Tongue (tissue), 2 donors: ENCODE measurements around the gene FOXL3. TPM values are rescaled to one million over a fixed set of nuclear protein-coding genes. Genes with fewer than 3 reads are reported as not detected.
"Not testable (repeated sequence)": the region's sequence is repeated elsewhere in the genome, so short reads cannot be mapped to it uniquely, and the experiment has no call there.

ENCODE experiments used
- DNase-seq: peaks from one replicate; pipeline ENCODE4 v3.0.0-alpha.2; 2015
- total RNA-seq: library from RNA; depleted of rRNA; stranded (reverse); fragments of >200 nt; gene quantifications from one replicate; pipeline ENCODE4 v1.2.3, GENCODE V29; 2014

Gene FOXL3
- not detected for total RNA-seq

DNA sequence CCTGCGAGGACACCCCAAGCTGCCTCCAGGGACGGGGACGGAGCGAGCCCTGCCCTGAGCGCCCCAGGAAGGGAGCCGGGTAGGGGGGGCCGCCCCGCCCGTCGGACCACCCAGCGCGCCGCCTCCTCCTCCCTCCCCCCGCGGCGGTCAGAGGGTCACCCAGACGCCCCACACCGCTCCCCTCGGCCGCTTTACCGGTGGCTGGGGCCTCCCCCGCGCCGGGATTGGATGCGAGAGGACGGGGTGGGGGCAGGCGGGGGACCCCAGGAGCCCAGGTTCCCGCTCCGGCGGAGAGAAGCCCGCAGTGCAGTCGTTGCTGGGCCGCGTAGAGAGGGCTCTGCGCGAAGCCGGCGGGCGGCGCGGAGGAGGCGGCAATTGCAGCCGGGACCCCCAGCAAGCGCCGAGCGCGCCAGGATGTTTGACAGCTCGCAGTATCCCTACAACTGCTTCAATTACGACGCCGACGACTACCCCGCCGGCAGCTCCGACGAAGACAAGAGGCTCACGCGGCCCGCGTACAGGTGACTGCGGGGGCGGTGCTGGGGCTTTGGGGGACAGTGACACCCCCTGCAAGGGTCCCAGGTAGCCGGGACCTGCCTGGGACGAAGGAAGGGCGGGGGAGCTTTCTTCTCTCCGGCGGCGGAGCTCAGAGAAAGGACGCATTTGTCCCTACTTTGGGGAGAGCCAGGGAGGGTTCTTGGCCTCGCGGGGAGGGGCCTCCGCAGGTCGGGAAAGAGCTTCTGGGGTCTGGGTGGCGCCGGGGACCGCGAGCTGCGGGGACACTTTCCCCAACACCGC lies at the start of gene FOXL3:
TSS of gene FOXL3 (plus strand) at position 415 of the 798 bp plus-strand sequence. CDS start at position 415, 0 bp downstream.
- no peak for DNase-seq

DNA sequence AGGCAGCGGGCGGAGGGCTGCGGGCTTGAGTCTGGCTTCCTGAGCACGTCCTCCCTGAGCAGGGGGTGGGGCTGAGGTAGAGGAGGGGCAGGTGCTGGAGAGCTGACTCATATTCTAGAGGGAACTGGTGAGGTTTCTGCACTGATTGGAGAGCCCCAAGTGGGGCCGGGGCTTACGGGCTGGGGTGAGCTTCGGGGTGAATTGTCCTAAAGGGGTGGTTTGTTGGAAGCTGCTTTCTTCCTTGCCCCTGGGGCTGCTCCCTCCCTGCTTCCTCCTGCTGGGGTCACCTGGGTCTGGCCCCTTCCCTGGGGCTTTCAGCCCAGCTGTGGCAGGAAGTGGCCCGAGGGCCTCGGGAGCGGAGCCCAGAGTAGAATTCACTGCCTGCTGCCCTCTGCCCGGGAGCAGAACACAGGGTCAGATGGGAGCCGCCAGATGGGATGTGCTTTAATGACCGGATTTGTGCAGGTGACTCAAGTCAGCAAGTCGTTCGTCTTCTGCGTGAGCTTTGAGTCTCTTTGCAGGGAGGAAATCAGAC lies 49.0 kb upstream of the FOXL3 start:
- DNase-seq, result no peak

DNA sequence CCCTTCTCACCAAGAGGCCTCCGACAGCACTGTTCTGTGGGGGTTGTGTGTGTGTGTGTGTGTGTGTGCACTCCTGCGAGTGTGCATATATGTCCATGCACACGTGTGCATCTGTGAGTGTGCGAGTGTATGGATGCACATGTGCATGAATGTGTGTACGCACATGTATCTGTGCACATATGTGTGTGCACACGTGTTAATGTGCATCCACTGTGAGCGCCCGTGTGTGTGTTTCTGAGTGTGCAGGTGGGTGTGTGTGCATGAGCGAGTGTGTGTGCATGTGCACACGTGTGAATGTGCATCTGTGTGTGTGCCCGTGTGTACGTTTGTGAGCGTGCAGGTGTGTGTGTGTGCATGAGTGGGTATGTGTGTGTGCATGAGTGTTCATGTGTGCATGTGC lies 48.5 kb upstream of the FOXL3 start:
- no peak for DNase-seq

DNA sequence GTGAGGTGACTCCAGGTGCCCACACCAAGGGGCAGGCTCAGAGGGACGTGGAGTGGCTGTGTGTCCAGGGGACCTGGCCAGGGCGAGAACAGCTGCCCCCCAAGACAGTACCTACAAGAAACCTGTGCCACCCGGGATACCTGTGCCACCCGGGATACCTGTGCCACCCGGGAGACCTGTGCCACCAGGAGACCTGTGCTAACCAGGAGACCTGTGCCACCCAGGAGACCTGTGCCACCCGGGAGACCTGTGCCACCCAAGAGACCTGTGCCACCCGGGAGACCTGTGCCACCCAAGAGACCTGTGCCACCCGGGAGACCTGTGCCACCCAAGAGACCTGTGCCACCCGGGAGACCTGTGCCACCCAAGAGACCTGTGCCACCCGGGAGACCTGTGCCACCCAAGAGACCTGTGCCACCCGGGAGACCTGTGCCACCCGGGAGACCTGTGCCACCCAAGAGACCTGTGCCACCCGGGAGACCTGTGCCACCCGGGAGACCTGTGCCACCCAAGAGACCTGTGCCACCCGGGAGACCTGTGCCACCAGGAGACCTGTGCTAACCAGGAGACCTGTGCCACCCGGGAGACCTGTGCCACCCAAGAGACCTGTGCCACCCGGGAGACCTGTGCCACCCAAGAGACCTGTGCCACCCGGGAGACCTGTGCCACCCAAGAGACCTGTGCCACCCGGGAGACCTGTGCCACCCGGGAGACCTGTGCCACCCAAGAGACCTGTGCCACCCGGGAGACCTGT lies 47.0 kb upstream of the FOXL3 start:
- not testable (repeated sequence) for DNase-seq

DNA sequence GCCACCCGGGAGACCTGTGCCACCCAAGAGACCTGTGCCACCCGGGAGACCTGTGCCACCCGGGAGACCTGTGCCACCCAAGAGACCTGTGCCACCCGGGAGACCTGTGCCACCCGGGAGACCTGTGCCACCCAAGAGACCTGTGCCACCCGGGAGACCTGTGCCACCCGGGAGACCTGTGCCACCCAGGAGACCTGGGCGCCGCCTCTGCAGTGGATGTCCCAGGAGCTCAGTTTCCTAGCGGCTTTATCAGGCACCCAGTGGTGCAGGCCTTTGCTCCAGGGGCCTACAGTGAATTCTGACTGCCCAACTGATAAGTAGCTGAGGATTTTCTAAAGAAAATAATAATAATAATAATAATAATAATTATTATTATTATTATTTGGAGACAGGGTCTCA lies 46.4 kb upstream of the FOXL3 start:
- DNase-seq, result not testable (repeated sequence)

DNA sequence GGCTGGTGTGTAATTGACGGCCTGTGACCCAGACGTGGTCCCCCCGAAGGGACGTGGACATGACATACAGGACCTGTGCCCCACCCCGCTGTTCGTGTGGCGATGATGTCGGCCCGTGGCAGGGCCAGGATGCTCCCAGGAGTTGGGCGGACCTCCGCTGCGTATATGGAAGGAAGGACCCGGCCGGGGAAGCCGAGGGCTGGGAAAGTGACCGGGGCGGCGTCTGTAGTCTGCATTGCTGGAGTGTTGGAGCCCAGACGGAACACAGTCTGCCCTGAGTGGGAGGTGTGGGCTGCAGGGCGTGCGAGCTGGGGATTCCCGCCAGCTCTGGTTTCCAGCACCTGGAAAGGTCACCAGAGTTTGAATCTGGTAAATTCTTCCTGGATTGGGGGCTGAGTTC lies 45.0 kb upstream of the FOXL3 start:
- no peak for DNase-seq

DNA sequence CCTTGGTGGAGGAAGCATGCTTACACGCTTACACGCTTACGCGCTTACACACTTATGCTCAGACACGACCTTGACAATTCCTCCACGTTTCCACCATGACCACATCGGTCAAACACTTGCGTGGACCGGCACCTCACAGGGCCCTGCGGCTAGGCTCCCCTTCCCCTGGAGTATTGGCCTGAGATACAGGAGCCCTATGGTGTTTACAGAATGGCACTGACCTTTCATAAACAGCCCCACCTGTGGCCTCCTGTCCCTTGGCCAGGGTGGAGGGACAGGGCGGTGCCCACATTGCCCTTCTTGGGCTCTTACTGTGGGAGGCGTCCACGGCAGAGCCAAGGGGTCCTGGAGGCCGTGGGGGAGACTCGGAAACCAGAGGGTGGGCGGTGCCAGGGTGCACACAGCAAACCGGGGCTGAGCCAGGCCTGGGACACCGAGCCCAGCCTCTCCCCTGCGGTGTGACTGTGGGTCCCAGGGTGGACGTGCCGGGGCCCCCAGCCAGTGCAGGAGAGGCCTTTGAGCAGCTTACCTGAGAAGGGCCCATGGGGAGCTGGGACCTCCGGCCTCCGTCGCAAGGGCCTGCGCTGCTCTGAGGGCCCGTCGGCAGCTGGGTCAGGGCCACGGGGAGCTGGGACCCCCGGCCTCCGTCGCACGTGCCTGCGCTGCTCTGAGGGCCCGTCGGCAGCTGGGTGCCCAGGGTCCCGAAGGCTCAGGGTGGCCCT lies 44.2 kb upstream of the FOXL3 start:
- no peak for DNase-seq

DNA sequence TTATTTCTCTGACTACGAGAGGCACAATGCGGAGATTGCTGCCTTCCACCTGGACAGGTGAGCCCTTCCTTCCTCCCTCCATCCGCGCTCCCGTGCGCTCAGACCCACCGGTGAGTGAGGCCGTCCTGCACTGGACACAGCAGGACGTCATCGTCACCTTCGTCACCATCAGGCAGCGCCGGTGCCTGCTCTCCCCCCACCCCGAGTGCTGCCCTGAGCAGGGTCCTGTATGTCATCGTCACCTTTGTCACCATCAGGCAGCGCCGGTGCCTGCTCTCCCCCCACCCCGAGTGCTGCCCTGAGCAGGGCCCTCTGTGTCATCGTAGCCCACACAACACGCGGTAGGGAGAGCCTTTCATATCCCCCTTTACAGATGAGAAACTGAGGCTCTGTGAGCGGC lies 43.5 kb upstream of the FOXL3 start:
- no peak for DNase-seq

DNA sequence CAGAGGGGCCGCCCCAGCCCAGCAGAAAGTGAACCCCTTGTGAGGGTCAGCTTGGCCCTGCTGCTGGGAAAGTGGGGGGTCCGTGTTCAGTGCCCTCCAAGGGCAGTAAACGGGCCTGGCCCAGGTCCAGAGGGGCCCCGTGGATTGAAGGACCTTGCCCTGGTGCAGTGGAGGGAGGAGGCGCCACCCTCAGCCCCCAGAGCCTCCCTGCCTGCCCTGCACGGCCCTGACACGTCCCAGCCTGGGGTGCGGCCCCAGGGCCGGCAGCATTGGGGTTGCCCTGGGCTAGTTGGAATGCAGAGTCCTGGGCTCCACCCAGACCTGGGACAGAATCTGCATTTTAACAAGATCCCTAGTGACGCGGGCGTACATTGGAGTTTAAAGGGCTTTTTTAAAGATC lies 42.8 kb upstream of the FOXL3 start:
- no peak for DNase-seq

DNA sequence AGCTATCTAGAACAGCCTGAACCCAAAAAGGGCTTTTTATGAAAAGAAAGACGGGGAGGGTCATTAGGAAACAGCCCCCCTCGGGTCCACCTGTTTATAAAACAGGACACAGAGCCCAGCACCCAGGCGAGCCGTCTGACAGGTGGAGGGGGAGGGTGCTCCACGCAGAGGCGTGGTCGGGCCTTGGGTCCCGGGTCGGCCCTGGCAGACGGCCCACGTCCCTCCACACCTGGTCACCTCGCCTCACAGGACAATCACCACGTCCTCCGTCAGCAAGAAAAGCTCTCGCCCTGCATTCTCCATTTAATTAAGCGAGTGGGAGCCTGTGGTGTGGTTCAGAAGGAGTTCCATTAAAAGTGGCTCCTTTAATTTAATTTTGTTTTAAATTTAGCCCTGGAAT lies 42.3 kb upstream of the FOXL3 start:
- DNase-seq, result no peak

DNA sequence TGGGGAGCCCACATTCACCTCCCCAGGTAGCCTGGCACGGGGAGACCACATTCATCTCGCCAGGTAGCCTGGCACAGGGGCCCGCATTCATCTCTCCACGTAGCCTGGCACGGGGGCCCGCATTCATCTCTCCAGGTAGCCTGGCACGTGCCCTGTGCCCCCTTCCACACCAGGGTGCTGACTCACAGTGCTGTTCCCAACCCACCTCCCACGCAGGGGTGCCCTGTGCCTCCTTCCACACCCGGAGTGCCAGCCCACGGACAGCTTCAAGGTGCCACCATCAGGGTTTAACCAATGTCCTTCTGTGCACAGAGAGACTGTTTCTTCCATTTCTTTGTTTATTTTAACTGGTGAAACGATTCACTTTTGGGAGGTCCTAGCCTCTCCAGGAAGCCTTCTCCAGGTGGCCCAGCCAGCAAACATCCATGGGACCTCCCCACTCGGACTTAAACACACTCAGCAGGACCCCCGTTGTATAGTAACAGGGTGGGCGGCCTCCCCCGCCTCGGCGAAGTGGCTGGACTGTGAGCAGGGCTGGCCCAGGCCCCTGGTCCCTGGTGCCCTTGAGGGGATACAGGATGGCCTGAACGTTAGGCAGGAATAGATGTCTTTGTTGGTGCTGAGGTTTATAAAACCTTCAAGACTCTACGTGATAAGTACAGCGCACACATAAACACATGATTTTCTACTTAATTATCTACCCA lies 41.1 kb upstream of the FOXL3 start:
- no peak for DNase-seq

DNA sequence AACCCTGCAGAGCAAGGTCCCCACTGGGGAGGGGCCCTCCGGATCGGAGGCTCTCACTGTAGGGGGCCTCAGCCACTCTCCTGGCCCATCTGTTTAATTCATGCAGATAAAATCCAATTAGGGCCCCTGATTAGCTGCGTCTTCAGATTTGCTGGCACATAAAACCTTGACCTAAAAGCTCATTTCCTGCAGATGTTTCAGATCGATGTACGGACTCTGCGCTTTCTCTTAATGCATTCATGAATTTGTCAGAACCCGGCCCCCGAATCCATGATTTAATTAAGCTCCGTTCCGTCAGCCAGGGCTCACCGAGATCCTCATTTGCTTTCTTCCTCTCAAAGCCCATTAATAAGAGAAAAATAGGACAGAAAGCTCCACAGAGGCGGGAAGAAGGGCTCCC lies 40.0 kb upstream of the FOXL3 start:
- peak; percentile 18 for DNase-seq

DNA sequence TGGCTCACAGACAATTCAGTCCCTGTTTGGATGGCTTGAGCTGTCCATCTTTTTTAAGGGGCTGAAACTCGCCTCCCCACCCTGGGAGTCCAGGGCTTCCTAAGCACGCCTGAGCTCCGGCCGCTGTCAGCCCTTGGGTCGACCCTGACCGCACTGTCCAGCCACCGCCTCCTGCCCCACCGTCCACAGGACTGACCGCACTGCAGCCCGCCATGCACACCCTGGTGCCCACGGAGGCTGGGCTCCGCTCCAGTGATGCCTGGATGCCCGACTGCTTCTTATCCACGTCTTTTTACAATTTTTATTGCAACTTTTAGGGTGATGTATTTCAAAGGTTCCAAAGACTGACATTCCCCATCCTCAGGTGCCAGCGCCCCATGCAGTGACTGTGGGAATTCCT lies 39.4 kb upstream of the FOXL3 start:
- DNase-seq, result no peak

DNA sequence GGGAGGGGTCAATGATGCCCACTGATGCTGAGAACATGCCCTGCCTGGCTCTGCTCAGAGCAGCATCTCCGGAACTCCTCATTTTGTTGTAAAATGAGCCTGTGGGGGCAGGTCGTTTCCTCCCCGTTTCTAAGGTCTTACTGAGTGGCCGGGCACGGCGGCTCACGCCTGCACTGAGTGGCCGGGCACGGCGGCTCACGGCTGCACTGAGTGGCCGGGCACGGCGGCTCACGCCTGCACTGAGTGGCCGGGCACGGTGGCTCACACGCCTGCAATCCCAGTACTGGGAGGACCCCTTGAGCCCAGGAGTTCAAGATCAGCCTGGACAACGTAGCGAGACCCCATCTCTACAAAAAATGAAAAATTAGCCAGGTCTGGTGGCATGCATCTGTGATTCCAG lies 39.0 kb upstream of the FOXL3 start:
- DNase-seq, result no peak

DNA sequence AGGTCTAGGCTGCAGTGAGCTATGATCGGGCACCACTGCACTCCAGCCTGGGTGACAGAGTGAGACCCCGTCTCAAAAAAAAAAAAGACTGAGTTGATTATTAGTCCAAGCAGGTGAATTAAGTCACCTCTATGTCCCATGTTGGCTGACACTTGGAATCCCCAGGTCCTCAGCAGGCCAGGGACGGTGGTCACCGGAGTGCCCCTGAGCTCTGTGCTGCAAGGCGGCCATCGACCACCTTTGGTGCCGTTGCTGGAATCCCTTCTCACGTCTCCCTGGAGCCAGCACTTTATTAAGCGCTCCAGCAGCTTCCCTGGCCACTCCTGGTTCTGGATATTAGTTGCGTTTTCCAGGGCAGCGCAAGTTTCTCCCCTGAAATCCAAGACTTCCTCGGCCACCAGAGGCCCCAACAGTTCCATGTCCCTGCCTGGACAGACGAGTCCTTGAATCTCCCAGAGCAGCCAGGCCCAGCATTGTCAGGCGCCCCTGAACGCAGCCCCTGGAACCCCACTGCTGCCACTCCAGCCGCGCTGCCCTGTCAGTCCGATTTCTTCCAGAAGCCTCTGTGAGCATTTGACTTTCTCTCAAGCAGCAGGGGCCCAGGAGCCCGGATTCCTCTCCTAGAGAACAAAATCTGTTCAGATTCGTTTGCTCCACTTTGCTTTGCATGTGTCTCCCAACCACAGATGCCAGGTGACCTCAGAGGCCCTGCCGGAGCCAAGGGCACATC lies 38.4 kb upstream of the FOXL3 start:
- no peak for DNase-seq

DNA sequence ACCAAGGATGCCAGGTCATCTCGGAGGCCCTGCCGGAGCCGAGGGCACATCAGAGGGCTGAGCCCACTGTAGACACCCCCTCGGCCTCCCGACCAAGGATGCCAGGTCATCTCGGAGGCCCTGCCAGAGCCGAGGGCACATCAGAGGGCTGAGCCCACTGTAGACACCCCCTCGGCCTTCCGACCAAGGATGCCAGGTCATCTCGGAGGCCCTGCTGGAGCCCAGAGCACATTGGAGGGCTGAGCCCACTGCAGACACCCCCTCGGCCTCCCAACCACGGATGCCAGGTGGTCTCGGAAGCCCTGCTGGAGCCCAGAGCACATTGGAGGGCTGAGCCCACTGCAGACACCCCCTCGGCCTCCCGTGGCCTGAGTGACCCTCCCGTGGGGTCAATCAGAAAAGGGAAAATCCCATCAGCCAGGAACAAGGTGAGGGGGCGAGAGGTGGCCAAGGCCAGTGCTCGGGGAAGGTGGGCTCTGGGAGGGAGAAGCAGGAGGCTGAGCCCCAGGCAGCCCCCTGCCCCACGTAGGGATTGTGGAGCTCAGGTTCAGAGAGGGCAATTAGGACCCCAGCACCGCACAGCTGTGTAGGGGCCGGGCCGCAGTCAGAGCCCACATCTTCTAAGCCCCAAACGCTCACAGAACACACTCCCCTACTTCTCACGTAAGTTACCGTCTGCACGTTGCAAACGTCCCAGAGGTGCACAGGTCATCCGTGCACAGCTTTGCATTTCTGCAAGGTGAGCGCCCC lies 37.6 kb upstream of the FOXL3 start:
- DNase-seq, result no peak

DNA sequence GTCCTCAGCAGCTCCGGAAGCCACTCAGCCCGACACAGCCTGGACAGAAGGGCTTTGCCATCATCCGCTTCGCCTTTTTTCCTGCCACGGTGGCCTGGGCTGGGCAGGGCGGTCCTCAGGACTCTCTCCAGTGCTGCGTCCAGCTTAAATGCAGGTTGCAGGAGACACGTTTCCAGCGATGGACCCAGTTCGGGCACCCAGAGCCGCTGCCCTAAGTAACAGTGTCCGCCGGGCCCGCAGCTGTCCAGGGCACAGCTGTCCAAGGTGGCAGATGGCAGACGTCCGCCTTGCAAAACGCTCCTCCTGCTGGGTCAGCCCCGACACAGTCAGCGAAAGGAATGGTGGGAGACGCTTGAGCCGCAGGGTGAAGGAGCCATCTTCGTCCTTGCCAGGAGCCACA lies 37.0 kb upstream of the FOXL3 start:
- DNase-seq, result peak; percentile 77

DNA sequence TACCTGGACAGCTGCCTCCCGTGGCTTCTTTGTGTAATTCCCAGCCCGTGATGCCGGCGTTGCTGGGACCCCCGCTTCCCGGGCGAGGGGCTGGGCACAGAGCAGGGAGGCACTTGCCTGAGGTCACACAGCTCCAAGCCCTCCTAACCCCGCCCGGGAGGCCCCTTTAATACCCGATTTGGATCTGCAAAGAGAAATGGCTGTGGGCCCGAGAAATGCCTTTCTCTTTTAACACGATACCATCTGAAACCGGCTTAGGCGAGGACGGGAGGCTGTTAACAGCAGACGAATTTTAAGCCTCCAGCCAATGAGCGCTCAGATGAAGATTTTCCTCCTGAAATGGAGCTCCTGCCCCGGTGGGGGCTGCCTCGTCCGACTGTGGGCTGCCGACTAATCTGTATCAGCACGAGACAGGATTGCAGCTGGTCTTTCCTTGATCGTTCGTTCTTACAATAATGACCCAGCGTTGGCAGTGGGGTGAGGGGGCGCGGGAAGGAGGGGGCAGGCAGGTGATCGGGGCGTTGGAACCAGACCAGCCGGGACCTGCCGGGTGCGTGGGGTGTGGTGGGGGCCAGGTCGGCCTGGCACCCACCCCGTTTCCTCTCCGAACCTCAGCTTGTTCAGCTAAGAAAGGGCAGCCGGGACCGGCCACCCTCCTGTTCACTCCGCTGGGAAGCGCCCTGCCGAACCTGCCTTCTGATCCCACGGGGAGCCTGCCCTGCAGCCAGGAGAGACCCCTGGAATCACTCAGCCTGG lies 36.2 kb upstream of the FOXL3 start:
- DNase-seq, result peak; percentile 83

DNA sequence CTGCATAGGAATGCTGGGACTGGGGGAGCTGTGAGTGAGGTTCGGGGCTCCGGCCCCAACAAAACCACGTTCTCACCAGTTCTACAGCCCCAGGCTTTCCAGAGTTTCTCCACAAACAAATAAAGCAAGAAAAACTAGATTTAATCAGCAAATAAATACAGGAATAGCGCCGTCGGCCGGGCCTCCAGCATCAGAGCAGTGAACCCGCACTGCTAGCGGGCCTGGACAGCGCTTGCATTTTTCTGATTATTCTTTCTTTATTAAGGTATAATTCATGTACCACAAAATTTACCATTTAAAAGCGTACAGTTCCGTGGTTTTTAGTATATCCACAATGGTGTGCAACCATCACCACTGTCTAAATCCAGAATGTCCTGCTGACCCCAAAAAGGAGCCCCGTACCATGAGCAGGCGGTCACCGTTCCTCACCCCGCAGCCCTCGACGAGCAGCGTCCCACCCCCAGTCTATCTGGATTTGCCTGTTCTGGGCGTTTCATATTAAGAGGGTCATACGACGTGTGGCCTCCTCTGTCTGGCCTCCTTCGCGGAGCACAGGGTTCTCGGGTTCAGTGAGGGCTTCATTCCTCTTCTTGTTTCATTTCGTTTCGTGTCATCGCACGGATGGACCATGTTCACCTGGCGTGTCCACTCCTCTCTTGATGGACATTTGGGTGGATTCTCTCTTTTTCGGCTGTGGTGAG lies 35.5 kb upstream of the FOXL3 start:
- no peak for DNase-seq
